SK-N-SH (cell line): ENCODE measurements around the gene NNAT. TPM values are rescaled to one million over a fixed set of nuclear protein-coding genes. Genes with fewer than 3 reads are reported as not detected.

Experiments used
- CTCF ChIA-PET: fragments of 300-600, 350-600 bp; formaldehyde crosslinking; extraction: SDS; loops from one replicate; lab custom pipeline; 2021; lab: Yijun Ruan, JAX
- POLR2A ChIA-PET: fragments of 350-600 bp; sonication (Branson Sonifier 250); formaldehyde crosslinking; extraction: SDS; loops from one replicate; lab custom pipeline; 2020; ENCODE audit warnings: antibody characterized with exemption, inconsistent platforms; lab: Yijun Ruan, JAX
- DNase-seq: peaks from one replicate; pipeline ENCODE4 v3.0.0; 2012
- H2AFZ ChIP-seq: fragments of 200-600 bp; sonication (generic); 2 replicates; pipeline ENCODE4 v1.8.1; 2016; ENCODE audit warnings: antibody characterized with exemption, mild to moderate bottlenecking, low read depth
- H3F3A ChIP-seq: fragments of 200-600 bp; sonication (generic); replicated peaks from 2 replicates; pipeline ENCODE3; 2016; ENCODE audit warnings: antibody characterized with exemption, mild to moderate bottlenecking; ENCODE audit not compliant: insufficient read depth
- H3K27ac ChIP-seq, 2 experiments: fragments of 200-500 bp in 1 of 2; fragments of 200-600 bp in 1 of 2; sonication (Bioruptor generic) in 1 of 2; sonication (generic), shearing (Covaris generic) in 1 of 2; 2 replicates each; pipeline versions ENCODE4 v1.5.1 to v1.6.1; 2014 to 2016; ENCODE audit warnings: low read depth in 2 of 2, inconsistent platforms in 1 of 2, low read length in 1 of 2, mild to moderate bottlenecking in 1 of 2, mixed read lengths in 1 of 2
- H3K27me3 ChIP-seq: fragments of 200-600 bp; sonication (generic), shearing (Covaris generic); 2 replicates; pipeline ENCODE4 v1.6.1; 2016; ENCODE audit warnings: mixed run types; ENCODE audit not compliant: insufficient read depth
- H3K36me3 ChIP-seq, 2 experiments: fragments of 200-500 bp in 1 of 2; fragments of 200-600 bp in 1 of 2; sonication (Bioruptor generic) in 1 of 2; sonication (generic) in 1 of 2; replicated peaks in 1 of 2; 2 replicates each; pipeline versions ENCODE3 to v1.5.1; 2014 to 2016; ENCODE audit warnings: low read length in 1 of 2, mild to moderate bottlenecking in 1 of 2; ENCODE audit not compliant: insufficient read depth in 2 of 2, control insufficient read depth in 1 of 2
- H3K4me1 ChIP-seq, 2 experiments: fragments of 200-500 bp in 1 of 2; fragments of 200-600 bp in 1 of 2; sonication (Bioruptor generic) in 1 of 2; sonication (generic), shearing (Covaris generic) in 1 of 2; 2 replicates each; pipeline versions ENCODE4 v1.5.1 to v1.6.1; 2014 to 2016; ENCODE audit warnings: low read depth in 1 of 2, low read length in 1 of 2, mixed run types in 1 of 2; ENCODE audit not compliant: insufficient read depth in 2 of 2, control insufficient read depth in 1 of 2
- H3K4me2 ChIP-seq: fragments of 200-600 bp; sonication (generic), shearing (Covaris generic); 2 replicates; pipeline ENCODE4 v1.6.1; 2017; ENCODE audit warnings: mixed run types
- H3K4me3 ChIP-seq, 2 experiments: fragments of 200-500 bp in 1 of 2; fragments of 200-600 bp in 1 of 2; sonication (Bioruptor generic) in 1 of 2; sonication (generic), shearing (Covaris generic) in 1 of 2; 2 replicates each; pipeline versions ENCODE4 v1.5.1 to v1.8.1; 2014 to 2016; ENCODE audit warnings: low read depth in 2 of 2, inconsistent platforms in 1 of 2, low read length in 1 of 2, mild to moderate bottlenecking in 1 of 2, mixed read lengths in 1 of 2, moderate library complexity in 1 of 2
- H3K79me2 ChIP-seq: fragments of 200-600 bp; sonication (generic); 2 replicates; pipeline ENCODE4 v1.8.1; 2017; ENCODE audit warnings: mild to moderate bottlenecking; ENCODE audit not compliant: insufficient read depth
- H3K9ac ChIP-seq: fragments of 200-600 bp; sonication (generic); 2 replicates; pipeline ENCODE4 v1.6.1; 2017; ENCODE audit warnings: mixed run types
- H3K9me2 ChIP-seq: fragments of 200-600 bp; sonication (generic); 2 replicates; pipeline ENCODE4 v1.6.1; 2017; ENCODE audit warnings: mixed run types
- H3K9me3 ChIP-seq: fragments of 200-600 bp; sonication (generic); 2 replicates; pipeline ENCODE4 v1.6.1; 2017; ENCODE audit warnings: mixed run types, mild to moderate bottlenecking, moderate library complexity
- H4K20me1 ChIP-seq: fragments of 200-600 bp; sonication (generic); 2 replicates; pipeline ENCODE4 v1.6.1; 2017; ENCODE audit warnings: mild to moderate bottlenecking, mixed run types; ENCODE audit not compliant: insufficient read depth
- EP300 ChIP-seq, 2 experiments: IDR thresholded peaks; 2 replicates each; pipeline versions ENCODE4 v1.4.0 to v1.6.1; 2012; ENCODE audit warnings: borderline replicate concordance in 1 of 2, low read depth in 1 of 2, low read length in 1 of 2
- EZH2phosphoT487 ChIP-seq: fragments of 200-600 bp; sonication (generic); IDR thresholded peaks from 2 replicates; pipeline ENCODE4 v1.6.1; 2017; ENCODE audit warnings: low read depth, mixed run types, mild to moderate bottlenecking, antibody characterized with exemption, moderate library complexity, borderline replicate concordance
- FOXM1 ChIP-seq: IDR thresholded peaks from 2 replicates; pipeline ENCODE4 v1.4.0; 2012; ENCODE audit warnings: low read depth, mild to moderate bottlenecking
- IRF3 ChIP-seq: fragments of 150-350 bp; IDR thresholded peaks from 2 replicates; pipeline ENCODE4 v1.6.1; 2016; ENCODE audit warnings: mild to moderate bottlenecking, low read depth, low read length
- REST ChIP-seq: IDR thresholded peaks from 2 replicates; pipeline ENCODE4 v1.6.1; 2012; ENCODE audit warnings: mild to moderate bottlenecking, low read depth, low read length, moderate library complexity
- WGBS: methylation state at CpG from one replicate; pipeline ENCODE4 v1.1.6; 2017; ENCODE audit warnings: low lambda C conversion rate; 5-methylcytosine and 5-hydroxymethylcytosine counted together
- polyA plus RNA-seq, 3 experiments: library from polyadenylated mRNA; depleted of rRNA; stranded (reverse); fragments of >200 nt; gene quantifications; 2 replicates each; pipeline ENCODE4 v1.2.3, GENCODE V29; 2012

Gene NNAT
- polyA plus RNA-seq, 1 of the 3 experiments (the other 2 are of a cell fraction), result 6.7 TPM

- POLR2A ChIA-PET, result no interaction called here
- Histone ChIP-seq H3K4me1 (peaks cover 0 to 28% of the 10 kb centered on the region in 2 experiments; a peak in 2 of 4 replicates), H3K4me2 (no peak overlapping the region), H3K9me3 (no peaks in the 10 kb centered on the region), H3K36me3 (peaks cover 9 to 39% of the 10 kb centered on the region in 2 experiments), H3K4me3 (no peak overlapping the region), H3F3A (no peaks in the 10 kb centered on the region), H3K9ac (no peak overlapping the region), H4K20me1 (peaks cover 72% of the 10 kb centered on the region), H3K27me3 (no peaks in the 10 kb centered on the region), H3K27ac (peak overlapping the region in 1 of 2 experiments; percentile 6; a peak in 1 of 4 replicates), H2AFZ (no peak overlapping the region), H3K9me2 (no peaks in the 10 kb centered on the region), H3K79me2 (peaks cover 59% of the 10 kb centered on the region)
- no peak for DNase-seq
- CTCF ChIA-PET, result interaction anchor here (1.1 to 2.5 kb wide), 4 partner anchors 16 to 324 kb away, joined by 3 to 13 read pairs (median 3); no protein-coding TSS in a partner anchor
- WGBS, result 91% methylated on average over 30 of the region's 30 CpGs
- no peak for TF ChIP-seq REST
Observed at GRCh38 chr20:37518606-37519507, 2.2 kb upstream of the NNAT start.

DNA sequence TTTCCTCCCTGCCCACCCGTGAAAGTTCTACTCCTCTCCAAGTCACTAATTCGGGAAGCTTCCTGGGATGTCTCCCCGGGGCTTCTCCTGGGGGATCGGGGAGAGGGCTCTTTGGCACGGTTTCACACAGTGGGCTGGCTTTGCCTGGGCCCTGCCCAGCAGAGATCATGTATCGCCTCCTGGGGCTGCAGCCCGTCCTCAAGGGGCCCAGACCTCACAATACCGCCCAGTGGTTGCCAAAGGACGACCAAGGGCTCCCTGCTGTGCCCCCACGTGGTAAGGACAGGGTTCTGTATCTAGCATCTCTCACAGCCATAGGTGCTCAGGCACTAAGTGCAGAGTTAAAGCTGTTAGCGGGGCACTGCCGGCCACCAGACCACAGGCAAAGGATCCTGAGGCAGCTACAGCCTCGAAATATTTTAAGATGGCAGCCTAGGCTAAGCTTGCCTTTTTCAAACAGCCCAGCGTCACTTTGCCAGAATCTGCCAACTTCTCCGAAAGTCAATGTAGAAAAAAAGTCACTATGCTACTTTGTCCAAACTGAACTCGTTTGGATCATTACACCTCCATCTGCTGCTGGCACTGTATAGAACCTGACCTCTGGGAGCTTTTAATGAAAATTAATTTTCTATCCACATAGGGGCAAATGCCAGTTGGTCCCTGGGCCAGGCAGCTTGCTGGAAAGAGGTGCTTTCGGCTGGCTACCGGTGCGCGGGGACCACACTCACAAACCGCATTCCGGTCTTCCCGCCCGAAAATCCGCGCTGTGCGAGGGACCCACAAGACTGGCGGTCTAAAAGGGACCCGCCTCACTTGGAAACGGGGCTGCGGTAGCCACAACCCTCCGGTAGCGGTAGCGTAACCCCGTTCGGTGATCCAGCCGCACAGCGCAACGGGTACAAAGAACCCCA lies 1.3 kb upstream of the NNAT start:
- no peak overlapping the region for H3K4me2 ChIP-seq

More for the DNA sequence above, 1.3 kb upstream of the NNAT start:
- H2AFZ ChIP-seq, result no peak overlapping the region
- ChIA-PET POLR2A (no interaction called here), CTCF (interaction anchor here (0.6 to 2.5 kb wide), 6 partner anchors 15 to 330 kb away, joined by 3 to 13 read pairs (median 3); no protein-coding TSS in a partner anchor)
- H3K9me3 ChIP-seq, result no peaks in the 10 kb centered on the region
- peaks cover 9 to 32% of the 10 kb centered on the region in 2 experiments for H3K36me3 ChIP-seq
- peak overlapping the region in 1 of 2 experiments; percentile 6; a peak in 1 of 4 replicates for H3K27ac ChIP-seq
- H3F3A ChIP-seq, result no peaks in the 10 kb centered on the region
- peak; percentile 68 for DNase-seq
- H3K79me2 ChIP-seq, result peaks cover 68% of the 10 kb centered on the region
- H4K20me1 ChIP-seq, result peaks cover 79% of the 10 kb centered on the region
- H3K4me3 ChIP-seq, result no peak overlapping the region
- TF ChIP-seq FOXM1, result no peak
- TF ChIP-seq IRF3, result no peak
- no peak for TF ChIP-seq EZH2phosphoT487
- no peak for TF ChIP-seq EP300 (IDR thresholded peaks at IDR 0.05; ENCODE audit: borderline replicate concordance in 1 of 2, low read depth in 1 of 2, low read length in 1 of 2)
- H3K9ac ChIP-seq, result no peak overlapping the region
- H3K9me2 ChIP-seq, result no peaks in the 10 kb centered on the region
- 90% methylated on average over 18 of the region's 39 CpGs for WGBS
- no peaks in the 10 kb centered on the region for H3K27me3 ChIP-seq
- peaks cover 2 to 37% of the 10 kb centered on the region in 2 experiments; a peak in 2 of 4 replicates for H3K4me1 ChIP-seq
